ENCODE data around the gene ATXN2.

DNA sequence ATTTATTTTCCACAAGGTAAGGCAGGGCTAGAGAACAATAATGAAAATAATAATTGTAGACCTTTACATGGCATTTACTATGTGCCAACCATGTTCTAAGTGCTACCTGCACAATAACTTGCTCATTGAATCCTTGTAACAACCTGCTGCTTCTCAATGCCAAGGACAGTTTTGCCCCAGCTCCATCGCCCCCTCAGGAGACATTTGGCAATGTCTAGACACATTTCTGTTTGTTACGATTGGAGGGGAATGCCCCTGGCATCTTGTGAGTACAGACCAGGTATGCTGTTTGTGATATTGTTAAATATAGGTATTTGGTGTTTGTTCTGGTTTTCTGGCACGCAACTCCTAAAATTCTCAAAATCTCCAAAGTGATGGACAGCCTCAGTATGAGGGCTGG lies 8.1 kb upstream of the ATXN2 start:
- TF ChIP-seq GATA3 (IDR thresholded peaks at IDR 0.05; ENCODE audit: low read depth, low read length) (no peak), GATA2 (IDR thresholded peaks at IDR 0.05; ENCODE audit: low read depth, low read length) (no peak)
